ENCODE data around the gene DGKZ.
"Not testable (repeated sequence)": the region's sequence is repeated elsewhere in the genome, so short reads cannot be mapped to it uniquely, and the experiment has no call there.

The DGKZ gene, protein sequence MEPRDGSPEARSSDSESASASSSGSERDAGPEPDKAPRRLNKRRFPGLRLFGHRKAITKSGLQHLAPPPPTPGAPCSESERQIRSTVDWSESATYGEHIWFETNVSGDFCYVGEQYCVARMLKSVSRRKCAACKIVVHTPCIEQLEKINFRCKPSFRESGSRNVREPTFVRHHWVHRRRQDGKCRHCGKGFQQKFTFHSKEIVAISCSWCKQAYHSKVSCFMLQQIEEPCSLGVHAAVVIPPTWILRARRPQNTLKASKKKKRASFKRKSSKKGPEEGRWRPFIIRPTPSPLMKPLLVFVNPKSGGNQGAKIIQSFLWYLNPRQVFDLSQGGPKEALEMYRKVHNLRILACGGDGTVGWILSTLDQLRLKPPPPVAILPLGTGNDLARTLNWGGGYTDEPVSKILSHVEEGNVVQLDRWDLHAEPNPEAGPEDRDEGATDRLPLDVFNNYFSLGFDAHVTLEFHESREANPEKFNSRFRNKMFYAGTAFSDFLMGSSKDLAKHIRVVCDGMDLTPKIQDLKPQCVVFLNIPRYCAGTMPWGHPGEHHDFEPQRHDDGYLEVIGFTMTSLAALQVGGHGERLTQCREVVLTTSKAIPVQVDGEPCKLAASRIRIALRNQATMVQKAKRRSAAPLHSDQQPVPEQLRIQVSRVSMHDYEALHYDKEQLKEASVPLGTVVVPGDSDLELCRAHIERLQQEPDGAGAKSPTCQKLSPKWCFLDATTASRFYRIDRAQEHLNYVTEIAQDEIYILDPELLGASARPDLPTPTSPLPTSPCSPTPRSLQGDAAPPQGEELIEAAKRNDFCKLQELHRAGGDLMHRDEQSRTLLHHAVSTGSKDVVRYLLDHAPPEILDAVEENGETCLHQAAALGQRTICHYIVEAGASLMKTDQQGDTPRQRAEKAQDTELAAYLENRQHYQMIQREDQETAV

DNA sequence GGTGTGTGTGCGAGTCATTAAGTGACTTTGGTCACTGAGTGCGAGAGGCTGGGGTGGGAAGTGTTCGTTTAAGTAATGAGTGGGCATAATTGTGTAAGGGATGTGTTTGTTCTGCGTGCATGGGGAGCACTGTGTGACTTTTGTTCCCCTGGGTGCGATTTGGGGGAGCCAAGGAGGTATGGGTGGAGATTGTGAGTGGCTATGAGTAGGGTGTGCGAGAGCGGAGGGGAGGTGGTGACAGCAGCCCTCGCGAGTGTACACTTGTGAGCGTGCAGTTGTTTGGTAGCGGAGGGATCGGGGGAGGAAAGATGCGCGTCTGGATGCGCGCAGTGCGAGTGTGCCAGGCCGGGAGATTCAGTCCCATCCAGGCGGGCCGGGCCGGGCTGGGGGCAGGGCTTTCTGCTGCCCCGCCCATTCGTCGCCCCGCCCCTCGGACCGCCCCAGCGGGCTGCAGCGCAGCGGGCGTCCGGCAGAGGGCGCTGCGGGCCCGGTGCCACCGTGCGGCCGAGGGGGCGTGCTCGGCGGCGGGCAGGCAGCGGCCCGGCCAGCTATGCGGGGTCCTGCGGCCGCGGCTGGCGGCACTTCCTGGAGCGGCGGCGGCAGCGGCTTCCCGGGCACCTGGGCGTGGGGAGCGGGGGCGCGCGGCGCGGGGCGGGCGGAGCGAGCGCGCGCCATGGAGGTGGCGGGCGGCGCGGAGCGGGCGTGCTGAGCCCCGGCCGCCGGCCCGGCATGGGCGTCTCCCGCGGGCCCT lies at the start of gene DGKZ:
TSS of gene DGKZ (plus strand) at position 578 of the 751 bp plus-strand sequence. CDS start 197 bp downstream, outside the sequence.
- in situ Hi-C loops (cut with MboI; ENCODE audit: low sequenced_read_pairs): no loop called here

DNA sequence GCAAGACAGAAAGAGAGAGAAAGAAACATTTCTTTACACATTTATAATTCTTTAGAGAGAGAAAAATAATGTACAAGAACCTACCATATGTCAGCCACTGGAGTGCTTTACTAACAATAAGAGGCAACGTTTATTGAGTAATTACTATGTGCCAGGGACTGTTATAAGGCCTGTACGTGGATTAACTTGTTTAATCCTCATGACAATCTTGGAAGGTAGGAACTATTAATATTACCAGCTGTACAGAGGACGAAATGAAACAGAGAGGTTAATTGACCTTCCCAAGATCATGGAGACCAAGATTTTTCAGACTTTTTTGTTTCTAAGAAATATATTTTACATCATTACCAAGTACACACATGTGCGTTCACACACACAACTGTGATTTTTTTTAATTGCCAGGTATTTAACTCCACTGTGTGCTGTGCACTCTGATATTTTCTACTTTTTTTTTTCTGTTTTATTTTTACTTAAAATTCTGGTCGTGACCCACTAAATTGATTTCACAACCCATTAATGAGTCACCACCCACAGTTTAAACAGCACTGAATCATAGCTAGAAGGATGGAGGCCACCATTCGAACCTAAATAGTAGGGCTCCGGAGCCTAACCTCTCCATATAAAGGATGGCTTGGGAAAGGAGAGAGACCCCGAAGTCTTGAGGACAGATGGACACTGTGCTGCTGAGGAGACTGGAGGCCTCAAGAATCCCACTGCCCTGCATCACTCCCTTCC lies 48.4 kb upstream of the DGKZ start:
- in situ Hi-C loops (cut with MboI; ENCODE audit: low sequenced_read_pairs): no loop called here

DNA sequence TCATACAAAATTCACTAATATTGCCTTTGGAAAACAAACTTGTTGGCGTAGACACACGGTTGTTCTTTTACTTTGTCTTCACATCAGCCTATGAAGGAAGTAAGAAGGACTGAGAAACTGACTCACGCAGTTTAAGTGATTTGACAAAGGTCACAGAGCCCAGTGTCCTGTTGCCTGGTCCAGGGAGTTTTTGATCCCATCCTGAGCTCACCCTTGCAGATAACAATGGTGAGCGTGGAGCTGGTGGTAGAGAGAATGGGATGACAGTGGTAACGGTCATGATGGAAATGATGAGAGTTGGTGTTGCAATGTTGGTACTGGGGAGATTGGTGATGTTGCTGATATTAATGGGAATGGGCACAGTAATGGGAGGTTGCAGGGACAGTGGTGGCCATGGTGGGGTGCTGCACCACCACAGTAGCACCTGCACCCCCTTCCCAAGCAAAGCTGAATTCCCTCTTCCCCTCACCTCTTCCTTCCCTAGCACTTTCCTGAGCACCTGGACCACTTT lies 47.8 kb upstream of the DGKZ start:
- in situ Hi-C loops (cut with MboI; ENCODE audit: low sequenced_read_pairs): no loop called here

DNA sequence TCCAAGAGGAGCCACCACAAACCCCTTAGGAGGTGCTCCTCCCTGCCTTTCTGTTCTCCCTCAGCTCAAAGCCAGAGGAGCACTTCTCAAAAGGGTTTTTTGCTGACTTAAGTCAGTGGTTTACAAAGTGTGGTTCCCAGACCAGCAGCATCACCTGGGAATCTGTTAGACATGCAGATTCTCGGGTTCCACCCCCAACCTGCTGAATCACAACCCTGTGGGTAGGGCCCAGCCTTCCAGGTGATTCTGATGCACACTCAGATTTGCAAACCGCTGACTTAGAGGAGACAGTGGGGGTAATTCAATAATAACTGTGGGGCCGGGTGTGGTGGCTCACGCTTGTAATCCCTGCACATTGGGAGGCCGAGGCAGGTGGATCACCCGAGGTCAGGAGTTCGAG lies 47.0 kb upstream of the DGKZ start:
- in situ Hi-C loops (cut with MboI; ENCODE audit: low sequenced_read_pairs): no loop called here

DNA sequence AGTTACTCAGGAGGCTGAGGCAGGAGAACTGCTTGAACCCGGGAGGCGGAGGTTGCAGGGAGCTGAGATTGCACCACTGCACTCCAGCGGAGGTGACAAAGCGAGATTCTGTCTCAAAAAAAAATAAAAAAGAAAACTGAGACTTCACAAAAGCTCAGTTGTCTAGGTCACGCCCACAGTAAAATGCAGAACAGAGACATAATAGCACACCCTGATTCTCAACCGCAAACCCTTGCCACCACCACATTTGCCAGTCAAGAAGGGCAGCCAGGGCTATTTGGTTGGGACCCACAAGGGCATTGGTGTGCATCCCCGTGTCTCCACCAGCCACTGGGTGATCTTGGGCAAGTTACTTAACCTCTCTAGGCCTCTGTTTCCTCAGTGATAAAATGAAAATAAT lies 44.4 kb upstream of the DGKZ start:
- in situ Hi-C loops (cut with MboI; ENCODE audit: low sequenced_read_pairs): no loop called here

DNA sequence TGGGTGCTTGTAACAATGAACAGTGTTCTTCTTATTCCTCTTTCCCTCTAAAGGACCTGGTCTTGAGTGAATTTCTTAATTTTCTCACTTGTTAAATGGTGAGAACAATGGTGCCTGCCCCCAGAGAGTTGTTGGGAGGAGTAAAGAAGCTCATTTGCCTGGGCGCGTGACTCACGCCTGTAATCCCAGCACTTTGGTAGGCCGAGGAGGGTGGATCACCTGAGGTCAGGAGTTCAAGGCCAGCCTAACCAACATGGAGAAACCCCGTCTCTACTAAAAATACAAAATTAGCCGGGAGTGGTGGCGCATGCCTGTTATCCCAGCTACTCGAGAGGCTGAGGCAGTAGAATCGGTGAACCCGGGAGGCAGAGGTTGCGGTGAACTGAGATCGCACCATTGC lies 43.2 kb upstream of the DGKZ start:
- in situ Hi-C loops (cut with MboI; ENCODE audit: low sequenced_read_pairs): not testable (repeated sequence)

DNA sequence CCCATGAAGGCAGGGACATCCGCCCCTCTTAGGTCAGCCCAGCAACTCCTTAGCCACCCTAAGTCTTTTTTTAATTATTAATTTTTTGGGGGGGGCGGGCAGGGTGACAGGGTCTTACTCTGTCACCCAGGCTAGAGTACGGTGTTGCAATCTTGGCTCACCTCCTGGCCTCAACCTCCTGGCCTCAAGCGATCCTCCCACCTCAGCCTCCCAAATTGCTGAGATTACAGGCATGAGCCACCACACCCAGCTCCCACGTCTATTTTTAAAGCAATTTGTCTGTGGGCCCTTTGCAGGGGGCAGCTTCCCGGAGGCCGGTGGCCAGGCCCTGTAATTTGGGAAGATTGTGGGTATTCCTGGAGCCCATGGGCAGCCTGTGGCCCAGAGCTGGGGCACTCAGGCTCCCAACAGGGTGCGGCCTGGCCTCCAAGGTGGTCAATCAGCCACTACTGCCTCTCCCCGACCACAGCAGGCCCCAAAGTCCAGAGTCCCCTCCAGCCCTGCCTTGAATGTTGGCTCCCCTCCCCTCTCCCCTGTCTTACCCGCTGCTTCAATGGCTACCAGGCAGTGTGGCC lies 42.6 kb upstream of the DGKZ start:
- in situ Hi-C loops (cut with MboI; ENCODE audit: low sequenced_read_pairs): no loop called here

DNA sequence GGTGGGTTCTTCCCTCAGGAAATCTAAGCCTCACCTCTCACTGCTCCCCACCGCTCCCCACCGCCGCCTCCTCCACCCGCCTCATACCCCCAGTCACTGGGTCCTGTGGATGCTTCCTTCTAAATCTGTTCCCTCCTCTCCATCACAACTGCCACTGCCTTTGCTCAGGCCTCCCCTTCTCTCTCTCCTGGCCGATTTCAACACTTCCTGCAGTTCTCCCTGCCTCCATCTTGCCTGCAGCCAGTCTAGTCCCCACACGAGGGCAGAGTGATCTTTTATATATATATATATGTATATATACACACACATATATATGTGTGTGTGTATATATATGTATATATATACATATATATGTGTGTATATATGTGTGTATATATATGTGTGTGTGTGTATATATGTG lies 42.0 kb upstream of the DGKZ start:
- in situ Hi-C loops (cut with MboI; ENCODE audit: low sequenced_read_pairs): no loop called here

DNA sequence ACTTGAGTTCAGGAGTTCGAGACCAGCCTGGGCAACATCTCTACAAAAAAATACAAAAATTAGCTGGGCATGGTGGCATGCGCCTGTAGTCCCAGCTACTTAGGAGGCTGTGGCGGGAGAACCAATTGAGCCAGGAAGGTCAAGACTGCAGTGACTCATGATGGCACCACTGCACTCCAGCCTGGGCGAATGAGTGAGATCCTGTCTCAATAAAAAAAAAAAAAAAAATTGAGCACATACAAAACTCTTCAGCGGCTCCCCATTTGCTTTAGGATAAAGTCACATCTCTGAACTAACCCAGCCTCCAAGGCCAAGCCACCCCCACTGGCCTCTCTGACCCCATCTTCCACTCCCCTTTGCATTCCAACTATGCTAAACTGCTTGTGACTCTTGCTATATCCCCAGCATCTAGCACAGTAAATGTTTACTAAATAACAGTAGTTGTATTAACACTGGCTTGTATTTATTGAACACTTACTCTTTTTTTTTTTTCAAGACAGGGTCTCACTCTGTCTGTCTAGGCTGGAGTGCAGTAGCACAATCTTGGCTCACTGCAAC lies 40.9 kb upstream of the DGKZ start:
- in situ Hi-C loops (cut with MboI; ENCODE audit: low sequenced_read_pairs): no loop called here

DNA sequence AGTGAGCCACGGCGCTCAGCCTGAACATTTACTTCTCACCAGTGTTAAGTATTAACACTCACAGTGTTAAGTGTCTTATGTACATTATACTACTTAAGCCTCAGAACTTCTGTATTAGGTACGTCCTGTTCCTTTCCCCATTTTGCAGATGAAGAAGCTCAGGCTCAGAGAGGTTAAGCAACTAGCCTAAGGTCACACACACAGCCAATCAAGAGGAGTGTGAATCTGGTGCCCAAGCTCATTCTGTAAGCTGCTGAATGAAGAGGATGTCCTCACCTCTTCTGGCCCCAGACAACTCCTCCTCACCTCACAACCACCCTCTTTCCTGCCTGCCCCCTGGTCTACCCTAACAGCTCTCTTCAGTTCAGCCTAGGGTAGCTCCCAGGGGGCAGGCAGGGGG lies 39.9 kb upstream of the DGKZ start:
- in situ Hi-C loops (cut with MboI; ENCODE audit: low sequenced_read_pairs): no loop called here

DNA sequence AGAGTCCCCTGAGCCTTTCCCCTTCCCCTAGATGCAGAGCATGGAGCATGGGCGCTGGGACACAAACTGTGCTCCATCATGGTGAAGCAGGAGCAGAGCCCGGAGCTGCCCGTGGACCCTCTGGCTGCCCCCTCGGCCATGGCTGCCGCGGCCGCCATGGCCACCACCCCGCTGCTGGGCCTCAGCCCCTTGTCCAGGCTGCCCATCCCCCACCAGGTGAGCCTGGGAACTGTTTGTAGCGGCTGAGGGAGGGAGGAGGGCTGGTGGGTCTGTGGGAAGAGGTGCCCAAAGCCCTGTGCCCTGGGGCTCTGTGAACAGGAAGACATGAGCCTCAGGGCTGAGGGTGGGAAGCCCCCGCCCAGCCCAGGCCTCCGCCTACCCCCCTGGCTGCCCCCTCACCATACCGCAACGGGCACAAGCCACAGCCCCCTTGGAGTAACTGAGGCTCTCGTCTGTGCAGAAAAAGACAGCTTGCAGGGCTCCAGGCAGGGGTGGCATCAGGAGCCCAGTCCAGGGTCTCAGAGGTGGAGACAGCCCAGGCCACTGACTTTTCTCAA lies 39.4 kb upstream of the DGKZ start:
- in situ Hi-C loops (cut with MboI; ENCODE audit: low sequenced_read_pairs): no loop called here

DNA sequence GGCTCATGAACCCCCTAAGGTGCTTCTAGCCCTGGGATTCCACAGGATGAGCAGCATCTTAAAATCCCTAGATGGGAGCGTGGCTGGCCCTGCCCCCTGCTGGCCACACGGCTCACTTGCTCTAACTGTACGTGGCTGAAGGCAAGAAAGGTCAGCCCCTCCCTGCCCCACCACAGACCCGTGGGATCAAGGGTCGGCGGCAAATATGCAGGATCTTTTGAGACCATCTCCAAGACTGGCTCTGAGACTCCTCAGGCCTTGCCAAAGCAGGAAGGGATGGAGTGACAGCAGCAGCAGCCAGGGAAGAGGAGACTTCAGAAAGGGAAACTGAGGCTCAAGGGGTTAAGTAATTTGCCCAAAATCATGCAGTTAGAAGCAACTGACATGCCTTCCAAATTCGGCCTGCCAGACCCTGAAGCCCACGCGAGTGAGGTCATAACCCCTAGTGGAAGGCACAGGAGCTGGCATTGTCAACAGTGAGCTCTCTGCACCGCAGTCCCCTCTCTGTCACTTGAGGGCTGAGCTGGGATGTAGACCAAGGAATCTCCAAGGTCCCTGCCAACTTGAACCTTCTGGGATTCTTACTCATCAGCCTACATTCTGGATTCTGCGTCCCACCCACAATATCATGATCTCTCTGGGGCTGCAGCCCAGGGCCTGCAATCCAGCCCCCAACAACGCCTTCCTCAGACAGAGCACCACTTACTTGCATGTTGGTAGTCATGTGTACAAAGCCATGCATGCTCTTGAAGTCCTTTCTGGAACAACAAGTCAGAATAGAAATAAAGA lies 38.4 kb upstream of the DGKZ start:
- in situ Hi-C loops (cut with MboI; ENCODE audit: low sequenced_read_pairs): no loop called here

DNA sequence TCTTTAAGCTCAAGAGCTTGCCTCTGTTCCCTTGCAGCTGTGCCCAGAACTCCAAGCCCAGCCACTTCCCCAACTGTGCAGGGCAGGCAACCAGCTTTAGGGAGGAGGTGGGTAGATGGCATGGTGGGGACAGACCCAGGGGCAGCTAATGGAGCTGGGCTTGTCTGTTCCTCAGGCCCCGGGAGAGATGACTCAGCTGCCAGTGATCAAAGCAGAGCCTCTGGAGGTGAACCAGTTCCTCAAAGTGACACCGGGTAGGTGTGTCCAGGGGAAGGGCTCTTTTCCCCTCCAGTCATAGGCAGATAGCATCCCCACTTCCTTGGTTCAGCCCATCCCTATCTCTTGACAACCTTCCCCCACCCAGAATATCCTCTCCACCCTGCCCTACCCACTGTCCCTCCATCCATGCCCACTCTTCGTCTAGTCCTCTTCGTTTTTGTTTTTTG lies 37.4 kb upstream of the DGKZ start:
- in situ Hi-C loops (cut with MboI; ENCODE audit: low sequenced_read_pairs): no loop called here

DNA sequence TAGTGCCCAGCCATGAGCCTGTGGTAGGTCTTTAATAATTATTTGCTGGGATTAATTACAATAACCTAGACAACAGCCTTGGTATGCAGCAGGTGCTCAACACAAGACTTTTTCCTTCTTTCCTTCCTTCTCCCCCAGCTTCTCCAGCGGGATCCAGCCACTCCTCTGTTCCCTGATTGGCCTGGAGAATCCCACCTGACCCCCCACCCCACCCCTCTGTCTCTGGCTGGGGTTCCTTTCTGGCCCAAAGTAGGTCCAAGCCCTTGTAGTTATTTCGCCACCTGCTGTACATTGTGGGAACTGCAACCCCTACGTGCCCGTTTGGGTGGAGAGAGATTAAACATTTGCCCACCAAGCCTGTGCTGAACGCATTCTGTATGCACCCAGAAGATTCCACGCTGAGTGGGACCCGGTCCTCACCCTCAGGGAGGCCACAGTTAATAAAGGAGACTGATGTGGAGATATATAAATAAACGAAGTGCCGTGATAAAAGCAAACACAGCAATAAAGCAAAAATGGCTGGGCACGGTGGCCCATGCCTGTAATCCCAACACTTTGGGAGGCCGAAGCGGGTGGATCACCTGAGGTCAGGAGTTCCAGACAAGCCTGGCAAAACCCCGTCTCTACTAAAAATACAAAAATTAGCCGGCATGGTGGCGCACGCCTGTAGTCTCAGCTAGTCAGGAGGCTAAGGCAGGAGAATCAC lies 32.1 kb upstream of the DGKZ start:
- in situ Hi-C loops (cut with MboI; ENCODE audit: low sequenced_read_pairs): no loop called here

DNA sequence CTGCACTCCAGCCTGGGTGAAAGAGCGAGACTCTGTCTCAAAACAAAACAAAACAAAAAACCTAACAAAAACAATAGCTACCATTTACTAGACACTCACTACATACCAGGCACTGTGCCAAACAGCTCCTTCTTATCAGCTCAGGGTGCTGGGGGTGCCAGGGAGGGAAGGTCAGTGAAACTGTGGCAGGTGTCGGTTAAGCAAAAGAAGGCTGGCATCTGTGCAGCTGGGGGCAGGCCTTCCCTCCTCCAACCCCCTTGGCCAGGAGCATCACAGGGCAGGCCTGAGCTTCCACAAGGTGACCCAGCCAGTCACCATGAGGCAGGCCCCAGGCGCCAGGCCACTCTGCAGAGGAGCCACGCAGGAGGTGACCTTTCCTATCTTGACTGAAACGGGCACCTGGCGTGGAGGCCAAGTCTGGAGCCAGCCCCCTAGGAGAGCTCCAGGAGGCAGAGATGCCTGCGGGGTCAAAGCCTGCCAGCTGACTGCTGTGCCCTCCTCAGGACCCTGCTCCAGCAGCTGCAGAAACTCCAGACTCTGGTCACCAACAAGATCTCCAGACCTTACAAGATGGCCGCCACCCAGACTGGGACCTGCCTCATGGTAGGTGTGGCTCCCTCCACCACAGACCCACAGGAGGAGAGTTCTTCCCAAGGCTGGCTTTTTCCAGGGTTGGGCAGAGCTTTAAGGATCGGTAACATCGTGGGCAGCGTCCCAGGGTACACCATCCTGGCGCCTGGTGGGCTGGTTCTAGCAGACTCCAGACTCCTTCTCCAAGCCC lies 31.3 kb upstream of the DGKZ start:
- in situ Hi-C loops (cut with MboI; ENCODE audit: low sequenced_read_pairs): no loop called here

DNA sequence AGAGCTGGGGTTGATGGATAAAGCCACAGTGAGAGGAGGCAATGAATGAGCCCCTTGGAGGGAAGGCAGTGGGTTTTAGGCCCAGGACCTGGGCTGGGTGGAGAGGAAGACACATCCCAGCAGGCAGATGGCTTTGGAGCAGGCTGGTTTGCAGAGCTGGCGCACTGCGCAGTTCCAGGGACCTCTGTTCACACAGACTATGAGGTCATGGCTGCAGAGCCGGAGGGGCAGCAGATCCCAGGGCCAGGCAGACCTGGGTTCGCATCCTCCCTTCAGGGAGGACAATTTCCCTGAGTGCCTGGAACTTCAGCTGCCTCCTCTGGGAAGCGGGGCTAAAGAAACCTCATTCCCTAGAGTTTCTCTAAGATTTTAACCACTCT lies 28.2 kb upstream of the DGKZ start:
- in situ Hi-C loops (cut with MboI; ENCODE audit: low sequenced_read_pairs): no loop called here

DNA sequence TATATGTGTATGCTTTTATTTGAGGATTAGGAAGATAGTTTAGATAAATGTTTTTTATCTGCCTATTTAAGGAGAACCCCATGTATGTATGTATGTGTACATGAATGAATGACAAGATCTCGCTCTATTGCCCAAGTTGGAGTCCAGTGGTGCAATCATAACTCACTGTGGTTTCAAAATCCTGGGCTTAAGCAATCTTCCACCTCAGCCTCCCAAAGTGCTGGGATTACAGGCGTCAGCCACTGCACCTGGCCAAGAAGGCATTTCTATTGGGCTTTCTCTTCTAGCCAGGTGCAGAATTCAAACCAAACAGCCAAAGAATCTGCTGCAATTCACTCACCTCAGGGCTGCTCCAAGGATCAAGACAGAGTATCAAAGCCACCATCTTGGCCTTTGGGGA lies 25.5 kb upstream of the DGKZ start:
- in situ Hi-C loops (cut with MboI; ENCODE audit: low sequenced_read_pairs): no loop called here
